K562 (cell line): ENCODE results near the gene SART3. TPM values are rescaled to one million over a fixed set of nuclear protein-coding genes. Genes with fewer than 3 reads are reported as not detected.
A peak's percentile ranks its signal among the peaks of the same experiment; 100 is the strongest.

Experiments
- KAT7 ChIP-seq: sonication (generic); formaldehyde crosslinking; IDR thresholded peaks from 2 replicates; pipeline ENCODE4 v1.8.0; 2022; ENCODE audit warnings: missing genetic modification reagents, mild to moderate bottlenecking, borderline replicate concordance
- KDM1A ChIP-seq, 2 experiments: fragments of 450-650 bp; IDR thresholded peaks; 2 replicates each; pipeline ENCODE4 v1.6.1; 2016; ENCODE audit warnings: mild to moderate bottlenecking in 2 of 2
- MYNN ChIP-seq, 2 experiments: sonication (generic); formaldehyde crosslinking in 1 of 2; IDR thresholded peaks; 2 replicates each; pipeline versions ENCODE4 v1.5.0 to v1.6.1; 2016 to 2020; ENCODE audit warnings: antibody characterized with exemption in 1 of 2, missing genetic modification reagents in 1 of 2
- PTRF ChIP-seq: fragments of 450-650 bp; IDR thresholded peaks from 2 replicates; pipeline ENCODE4 v1.6.1; 2016; ENCODE audit warnings: mild to moderate bottlenecking, missing genetic modification characterization, missing compliant biosample characterization
- RFX1 ChIP-seq: fragments of 450-650 bp; IDR thresholded peaks from 2 replicates; pipeline ENCODE4 v1.6.1; 2016; ENCODE audit warnings: mild to moderate bottlenecking, moderate library complexity
- SMARCA5 ChIP-seq: fragments of 450-650 bp; IDR thresholded peaks from 2 replicates; pipeline ENCODE4 v1.6.1; 2016
- TFAM ChIP-seq: fragments of 250-450 bp; sonication (Bioruptor Pico); conservative IDR thresholded peaks from 2 replicates; pipeline ENCODE4 v1.5.0; 2021; ENCODE audit warnings: mild to moderate bottlenecking, moderate library complexity
- ZNF133 ChIP-seq: fragments of 250-450 bp; sonication (Bioruptor Pico); IDR thresholded peaks from 2 replicates; pipeline ENCODE4 v1.4.0; 2020; ENCODE audit warnings: mild to moderate bottlenecking
- ZNF24 ChIP-seq: fragments of 450-650 bp; IDR thresholded peaks from 2 replicates; pipeline ENCODE4 v1.6.1; 2016
- ZNF3 ChIP-seq: fragments of 250-450 bp; sonication (Bioruptor Pico); IDR thresholded peaks from 2 replicates; pipeline ENCODE4 v1.5.0; 2021; ENCODE audit warnings: mild to moderate bottlenecking, moderate library complexity
- ZNF511 ChIP-seq: sonication (generic); formaldehyde crosslinking; IDR thresholded peaks from 2 replicates; pipeline ENCODE4 v1.8.0; 2022; ENCODE audit warnings: mild to moderate bottlenecking, missing genetic modification reagents
- ZNF764 ChIP-seq: fragments of 250-450 bp; sonication (Bioruptor Pico); IDR thresholded peaks from 2 replicates; pipeline ENCODE4 v1.4.0; 2020; ENCODE audit warnings: low read depth, mild to moderate bottlenecking, moderate library complexity
- polyA plus RNA-seq, 8 experiments: library from polyadenylated mRNA; depleted of rRNA in 4 of 8; stranded (reverse) in 5 of 8; unstranded in 3 of 8; fragments of >200 nt; fragmentation: Nextera tagmentation in 2 of 8; fragmentation: Illumina TruSeq in 1 of 8; extraction: Ambion mirVana in 2 of 8; extraction: Trizol in 1 of 8; gene quantifications; 2 replicates each; pipeline versions ENCODE4 v1.2.1 to v1.2.3, GENCODE V29; 2011 to 2014; ENCODE audit warnings: inconsistent platforms in 1 of 8, missing spikeins in 1 of 8
- total RNA-seq, 7 experiments: library from RNA; depleted of rRNA in 6 of 7; stranded (reverse); fragments of >200 nt in 6 of 7; fragmentation: Illumina TruSeq in 2 of 7; extraction: Trizol in 2 of 7; gene quantifications; 2 replicates each; pipeline versions ENCODE4 v1.2.1 to v1.2.3, GENCODE V29; 2011 to 2021; ENCODE audit warnings: low replicate concordance in 1 of 7
- TF ChIP-seq, protein P1 (sequence below), 3 experiments: IDR thresholded peaks in 2 of 3; conservative IDR thresholded peaks in 1 of 3; 2 replicates each; pipeline ENCODE4 v1.5.1; 2011 to 2012; ENCODE audit warnings: low read length in 3 of 3, mild to moderate bottlenecking in 3 of 3, control low read depth in 2 of 3, improper control_type of control experiment in 1 of 3, inconsistent platforms in 1 of 3, low read depth in 1 of 3, mixed read lengths in 1 of 3, moderate library complexity in 1 of 3; ENCODE audit not compliant: insufficient read depth in 2 of 3
- TF ChIP-seq, protein P2 (sequence below): sonication (generic); formaldehyde crosslinking; IDR thresholded peaks from 2 replicates; pipeline ENCODE4 v1.9.0; 2022; ENCODE audit warnings: mild to moderate bottlenecking, missing genetic modification reagents
- TF ChIP-seq, protein P3 (sequence below): fragments of 150-350 bp; IDR thresholded peaks from 2 replicates; pipeline ENCODE4 v1.6.1; 2014; ENCODE audit warnings: low read depth, mild to moderate bottlenecking, low read length, borderline replicate concordance

The SART3 gene
- total and polyA plus RNA-seq, 9 of the 15 experiments (the other 6 are each of a cell fraction or from before 2014, with no cell fraction given), result 8.9 to 167 (median 56.7) TPM

- TF ChIP-seq, protein P1, sequence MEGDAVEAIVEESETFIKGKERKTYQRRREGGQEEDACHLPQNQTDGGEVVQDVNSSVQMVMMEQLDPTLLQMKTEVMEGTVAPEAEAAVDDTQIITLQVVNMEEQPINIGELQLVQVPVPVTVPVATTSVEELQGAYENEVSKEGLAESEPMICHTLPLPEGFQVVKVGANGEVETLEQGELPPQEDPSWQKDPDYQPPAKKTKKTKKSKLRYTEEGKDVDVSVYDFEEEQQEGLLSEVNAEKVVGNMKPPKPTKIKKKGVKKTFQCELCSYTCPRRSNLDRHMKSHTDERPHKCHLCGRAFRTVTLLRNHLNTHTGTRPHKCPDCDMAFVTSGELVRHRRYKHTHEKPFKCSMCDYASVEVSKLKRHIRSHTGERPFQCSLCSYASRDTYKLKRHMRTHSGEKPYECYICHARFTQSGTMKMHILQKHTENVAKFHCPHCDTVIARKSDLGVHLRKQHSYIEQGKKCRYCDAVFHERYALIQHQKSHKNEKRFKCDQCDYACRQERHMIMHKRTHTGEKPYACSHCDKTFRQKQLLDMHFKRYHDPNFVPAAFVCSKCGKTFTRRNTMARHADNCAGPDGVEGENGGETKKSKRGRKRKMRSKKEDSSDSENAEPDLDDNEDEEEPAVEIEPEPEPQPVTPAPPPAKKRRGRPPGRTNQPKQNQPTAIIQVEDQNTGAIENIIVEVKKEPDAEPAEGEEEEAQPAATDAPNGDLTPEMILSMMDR (IDR thresholded peaks at IDR 0.05 in 2 of 3, conservative IDR thresholded peaks at IDR 0.05 in 1 of 3; ENCODE audit: insufficient read depth in 2 of 3, low read depth in 1 of 3, low read length in 3 of 3), result 0 out of 6 replicates have a peak, but pooled peaks of 1 of the 3 experiments have one; percentile 2
- TF ChIP-seq ZNF511 (CRISPR knock-in tag) (no peak), ZNF24 (peak; percentile 96), SMARCA5 (0 out of 2 replicates have a peak, but pooled peaks have one; percentile 39), MYNN (IDR thresholded peaks at IDR 0.05) (no peak), MYNN (CRISPR knock-in tag; IDR thresholded peaks at IDR 0.05) (no peak), TFAM (CRISPR knock-in tag) (no peak), RFX1 (no peak), ZNF3 (peak; percentile 98), KAT7 (CRISPR knock-in tag) (no peak), PTRF (tag) (no peak), ZNF133 (CRISPR knock-in tag) (no peak), ZNF764 (CRISPR knock-in tag) (no peak), KDM1A (IDR thresholded peaks at IDR 0.05) (peak; percentile 61 to 77; a peak in 2 of 4 replicates)
- TF ChIP-seq, protein P2, sequence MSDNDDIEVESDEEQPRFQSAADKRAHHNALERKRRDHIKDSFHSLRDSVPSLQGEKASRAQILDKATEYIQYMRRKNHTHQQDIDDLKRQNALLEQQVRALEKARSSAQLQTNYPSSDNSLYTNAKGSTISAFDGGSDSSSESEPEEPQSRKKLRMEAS (CRISPR knock-in tag), result no peak
- TF ChIP-seq, protein P3, sequence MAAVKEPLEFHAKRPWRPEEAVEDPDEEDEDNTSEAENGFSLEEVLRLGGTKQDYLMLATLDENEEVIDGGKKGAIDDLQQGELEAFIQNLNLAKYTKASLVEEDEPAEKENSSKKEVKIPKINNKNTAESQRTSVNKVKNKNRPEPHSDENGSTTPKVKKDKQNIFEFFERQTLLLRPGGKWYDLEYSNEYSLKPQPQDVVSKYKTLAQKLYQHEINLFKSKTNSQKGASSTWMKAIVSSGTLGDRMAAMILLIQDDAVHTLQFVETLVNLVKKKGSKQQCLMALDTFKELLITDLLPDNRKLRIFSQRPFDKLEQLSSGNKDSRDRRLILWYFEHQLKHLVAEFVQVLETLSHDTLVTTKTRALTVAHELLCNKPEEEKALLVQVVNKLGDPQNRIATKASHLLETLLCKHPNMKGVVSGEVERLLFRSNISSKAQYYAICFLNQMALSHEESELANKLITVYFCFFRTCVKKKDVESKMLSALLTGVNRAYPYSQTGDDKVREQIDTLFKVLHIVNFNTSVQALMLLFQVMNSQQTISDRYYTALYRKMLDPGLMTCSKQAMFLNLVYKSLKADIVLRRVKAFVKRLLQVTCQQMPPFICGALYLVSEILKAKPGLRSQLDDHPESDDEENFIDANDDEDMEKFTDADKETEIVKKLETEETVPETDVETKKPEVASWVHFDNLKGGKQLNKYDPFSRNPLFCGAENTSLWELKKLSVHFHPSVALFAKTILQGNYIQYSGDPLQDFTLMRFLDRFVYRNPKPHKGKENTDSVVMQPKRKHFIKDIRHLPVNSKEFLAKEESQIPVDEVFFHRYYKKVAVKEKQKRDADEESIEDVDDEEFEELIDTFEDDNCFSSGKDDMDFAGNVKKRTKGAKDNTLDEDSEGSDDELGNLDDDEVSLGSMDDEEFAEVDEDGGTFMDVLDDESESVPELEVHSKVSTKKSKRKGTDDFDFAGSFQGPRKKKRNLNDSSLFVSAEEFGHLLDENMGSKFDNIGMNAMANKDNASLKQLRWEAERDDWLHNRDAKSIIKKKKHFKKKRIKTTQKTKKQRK, result no peak
Observed at GRCh38 chr12:108599948-108600701, 39.2 kb upstream of the SART3 start (continued).
